ENCODE measurements around the gene SH3GL3.

DNA sequence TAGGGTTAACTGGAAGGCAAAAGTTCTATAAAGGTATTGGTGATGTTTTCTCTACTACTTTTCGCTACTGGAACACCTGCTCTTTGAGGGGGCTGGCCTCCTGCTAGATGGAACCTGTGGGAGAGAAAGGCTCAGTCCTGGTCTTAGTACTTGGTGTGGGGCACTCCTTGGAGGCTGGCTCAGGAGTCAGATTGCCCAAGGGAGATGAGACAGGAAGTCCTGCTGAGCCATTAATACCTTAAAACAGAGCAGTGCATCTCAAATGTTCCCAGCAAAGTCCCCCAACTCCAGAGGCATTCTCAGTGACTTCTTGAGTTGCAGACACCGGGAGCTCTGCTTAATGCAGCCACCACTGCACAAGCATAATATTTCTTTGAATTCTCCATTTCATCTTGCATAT, 203.7 kb downstream of the SH3GL3 start:
- TF ChIP-seq, protein P1, sequence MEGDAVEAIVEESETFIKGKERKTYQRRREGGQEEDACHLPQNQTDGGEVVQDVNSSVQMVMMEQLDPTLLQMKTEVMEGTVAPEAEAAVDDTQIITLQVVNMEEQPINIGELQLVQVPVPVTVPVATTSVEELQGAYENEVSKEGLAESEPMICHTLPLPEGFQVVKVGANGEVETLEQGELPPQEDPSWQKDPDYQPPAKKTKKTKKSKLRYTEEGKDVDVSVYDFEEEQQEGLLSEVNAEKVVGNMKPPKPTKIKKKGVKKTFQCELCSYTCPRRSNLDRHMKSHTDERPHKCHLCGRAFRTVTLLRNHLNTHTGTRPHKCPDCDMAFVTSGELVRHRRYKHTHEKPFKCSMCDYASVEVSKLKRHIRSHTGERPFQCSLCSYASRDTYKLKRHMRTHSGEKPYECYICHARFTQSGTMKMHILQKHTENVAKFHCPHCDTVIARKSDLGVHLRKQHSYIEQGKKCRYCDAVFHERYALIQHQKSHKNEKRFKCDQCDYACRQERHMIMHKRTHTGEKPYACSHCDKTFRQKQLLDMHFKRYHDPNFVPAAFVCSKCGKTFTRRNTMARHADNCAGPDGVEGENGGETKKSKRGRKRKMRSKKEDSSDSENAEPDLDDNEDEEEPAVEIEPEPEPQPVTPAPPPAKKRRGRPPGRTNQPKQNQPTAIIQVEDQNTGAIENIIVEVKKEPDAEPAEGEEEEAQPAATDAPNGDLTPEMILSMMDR (conservative IDR thresholded peaks at IDR 0.05; ENCODE audit: low read length): no peak
- TF ChIP-seq EZH2phosphoT487 (IDR thresholded peaks at IDR 0.05; ENCODE audit: borderline replicate concordance, low read depth, low read length): no peak

Data from OCI-LY7 (cell line).